Activated CD4-positive, alpha-beta T cell treated with anti-CD3 and anti-CD28 coated beads for 36 hours (primary cell): Measurements from ENCODE around the gene GPSM3. TPM values are rescaled to one million over a fixed set of nuclear protein-coding genes. Genes with fewer than 3 reads are reported as not detected.
"Not testable (repeated sequence)": the region's sequence is repeated elsewhere in the genome, so short reads cannot be mapped to it uniquely, and the experiment has no call there.

Experiments used
- ATAC-seq: fragments of 200-7000 bp; cut with Tn5 transposase; one replicate; pipeline ENCODE4 v1.10.0; 2021; ENCODE audit warnings: mild to moderate bottlenecking, moderate library complexity
- CTCF ChIA-PET: fragments of 350-600 bp; sonication (Branson Sonifier 250); formaldehyde crosslinking; loops from one replicate; lab custom pipeline; 2021; ENCODE audit warnings: antibody characterized with exemption; lab: Charles Lee
- POLR2A ChIA-PET: fragments of 350-600 bp; sonication (Branson Sonifier 250); formaldehyde crosslinking; loops from one replicate; lab custom pipeline; 2021; ENCODE audit warnings: antibody characterized with exemption, inconsistent platforms; lab: Charles Lee
- DNase-seq: peaks from one replicate; pipeline ENCODE4 v3.0.0-alpha.2; 2020
- H3K27ac Mint-ChIP-seq: one replicate; pipeline ENCODE4 v1.8.0; 2021; ENCODE audit warnings: mixed read lengths
- H3K27me3 Mint-ChIP-seq: one replicate; pipeline ENCODE4 v1.8.0; 2021; ENCODE audit warnings: mixed read lengths
- H3K36me3 Mint-ChIP-seq: one replicate; pipeline ENCODE4 v1.8.0; 2021; ENCODE audit warnings: low read depth, mixed read lengths
- H3K4me1 Mint-ChIP-seq: one replicate; pipeline ENCODE4 v1.8.0; 2021; ENCODE audit warnings: mixed read lengths
- H3K4me3 Mint-ChIP-seq: one replicate; pipeline ENCODE4 v1.8.0; 2021; ENCODE audit warnings: mild to moderate bottlenecking, moderate library complexity, mixed read lengths
- H3K9me3 Mint-ChIP-seq: one replicate; pipeline ENCODE4 v1.8.0; 2021; ENCODE audit warnings: low read depth, mixed read lengths
- intact Hi-C, 2 experiments: fragments of 100-400 bp; cut with DNase I in 1 of 2; cut with micrococcal nuclease in 1 of 2; formaldehyde crosslinking; loops; one replicate each; pipeline versions ENCODE4 v1.14.2 to v1.15.1; 2022 to 2024; cut with DNase I, micrococcal nuclease
- microRNA-seq: library from miRNA; unstranded; fragments of <30 nt; microRNA quantifications from one replicate; pipeline ENCODE4 v1.2.0, GENCODE V29; 2021; ENCODE audit warnings: borderline replicate concordance
- total RNA-seq, 2 experiments: library from RNA; stranded (reverse); gene quantifications; one replicate each; pipeline ENCODE4 v1.2.3, GENCODE V29; 2021

The GPSM3 gene
- total RNA-seq, 2 experiments from 2014 or later = 82.6 to 94.8 TPM

GRCh38 chr6:32148289-32149091 is 44.0 kb downstream of the GPSM3 start:
- DNase-seq (peak; percentile 88), ATAC-seq (peak; percentile 88)
- ChIA-PET POLR2A (interaction anchor here (0.6 to 0.9 kb wide), 2 partner anchors 21 to 819 kb away, joined by 3 read pairs; partner anchors contain the start of gene ATF6B), CTCF (interaction anchor here (0.6 to 1.9 kb wide), 7 partner anchors 11 to 74 kb away, joined by 3 to 6 read pairs (median 5); partner anchors contain the start of gene FKBPL)
- Mint-ChIP-seq H3K9me3 (no peaks in the 10 kb centered on the region), H3K4me1 (peaks cover 42% of the 10 kb centered on the region), H3K27ac (peak overlapping the region; percentile 0), H3K4me3 (peak overlapping the region; percentile 67), H3K27me3 (peaks cover 19% of the 10 kb centered on the region), H3K36me3 (no peaks in the 10 kb centered on the region)
- intact Hi-C loops = loop anchor here in 1 of 2 experiments (1.0 kb wide), 2 partner anchors 18 to 47 kb away; partner anchors contain the start of gene FKBPL

DNA sequence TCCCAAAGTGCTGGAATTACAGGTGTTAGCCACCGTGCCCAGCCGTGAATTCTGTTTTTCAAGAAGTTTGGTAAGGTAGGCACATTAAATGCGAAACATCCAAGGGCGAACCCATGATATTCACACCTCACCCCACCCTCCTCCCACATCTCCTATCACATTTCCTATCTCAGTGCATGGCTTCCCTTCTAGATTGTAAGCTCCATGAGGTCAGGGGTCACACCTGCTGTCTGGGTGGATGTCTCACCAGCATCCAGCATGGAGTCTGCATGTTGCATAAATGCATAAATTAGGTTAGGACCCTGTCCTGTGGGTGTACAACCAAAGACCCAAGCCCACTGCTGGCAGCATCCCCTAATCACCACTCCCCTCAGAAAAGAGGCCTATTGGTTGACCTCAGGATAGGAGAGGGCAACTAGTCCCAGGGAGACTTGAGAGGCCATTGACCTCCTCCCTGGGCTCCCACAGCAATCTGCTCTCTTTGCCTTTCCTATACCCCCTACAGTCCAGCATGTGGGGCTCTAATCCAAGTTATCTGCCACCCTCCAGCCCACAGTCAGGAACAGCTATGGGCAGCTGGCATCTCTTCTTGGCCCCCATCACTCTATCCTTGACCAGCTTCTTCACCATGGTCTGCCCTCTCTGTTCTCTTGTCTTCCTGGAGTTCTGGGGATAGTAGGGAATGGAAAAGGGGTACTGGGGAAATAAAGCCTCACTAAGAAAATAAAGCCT is 44.9 kb downstream of the GPSM3 start:
- ChIA-PET POLR2A (no interaction called here), CTCF (interaction anchor here (0.7 to 1.9 kb wide), 3 partner anchors 10 to 93 kb away, joined by 3 to 5 read pairs (median 5); no protein-coding TSS in a partner anchor)
- DNase-seq (no peak), ATAC-seq (no peak)
- Mint-ChIP-seq H3K4me1 (peaks cover 33% of the 10 kb centered on the region), H3K36me3 (no peaks in the 10 kb centered on the region), H3K9me3 (no peaks in the 10 kb centered on the region), H3K4me3 (no peak overlapping the region), H3K27ac (no peak overlapping the region), H3K27me3 (peaks cover 19% of the 10 kb centered on the region)
- intact Hi-C loops = loop anchor here in 1 of 2 experiments (1.0 kb wide), 2 partner anchors 17 to 48 kb away; partner anchors contain the start of gene FKBPL

- Mint-ChIP-seq H3K4me1 (peaks cover 26% of the 10 kb centered on the region), H3K4me3 (no peak overlapping the region), H3K27ac (no peak overlapping the region), H3K9me3 (no peaks in the 10 kb centered on the region), H3K36me3 (no peaks in the 10 kb centered on the region), H3K27me3 (peaks cover 19% of the 10 kb centered on the region)
- ChIA-PET POLR2A (no interaction called here), CTCF (interaction anchor here (1.3 kb wide), 1 partner anchor 28 kb away, joined by 4 read pairs; no protein-coding TSS in a partner anchor)
- intact Hi-C loops = no loop called here
- ATAC-seq (no peak), DNase-seq (no peak)
Observed at GRCh38 chr6:32146687-32147086, 45.8 kb downstream of the GPSM3 start.

GRCh38 chr6:32146287-32146686 is 46.2 kb downstream of the GPSM3 start:
- no peaks in the 10 kb centered on the region for H3K36me3 Mint-ChIP-seq
- no peaks in the 10 kb centered on the region for H3K9me3 Mint-ChIP-seq
- H3K27ac Mint-ChIP-seq = no peak overlapping the region
- H3K4me1 Mint-ChIP-seq = peaks cover 24% of the 10 kb centered on the region
- CTCF ChIA-PET = interaction anchor here (0.6 to 1.3 kb wide), 2 partner anchors 27 to 32 kb away, joined by 3 to 4 read pairs; no protein-coding TSS in a partner anchor
- DNase-seq = no peak
- H3K4me3 Mint-ChIP-seq = no peak overlapping the region
- ATAC-seq = no peak
- POLR2A ChIA-PET = no interaction called here
- intact Hi-C loops = no loop called here
- peaks cover 19% of the 10 kb centered on the region for H3K27me3 Mint-ChIP-seq

DNA sequence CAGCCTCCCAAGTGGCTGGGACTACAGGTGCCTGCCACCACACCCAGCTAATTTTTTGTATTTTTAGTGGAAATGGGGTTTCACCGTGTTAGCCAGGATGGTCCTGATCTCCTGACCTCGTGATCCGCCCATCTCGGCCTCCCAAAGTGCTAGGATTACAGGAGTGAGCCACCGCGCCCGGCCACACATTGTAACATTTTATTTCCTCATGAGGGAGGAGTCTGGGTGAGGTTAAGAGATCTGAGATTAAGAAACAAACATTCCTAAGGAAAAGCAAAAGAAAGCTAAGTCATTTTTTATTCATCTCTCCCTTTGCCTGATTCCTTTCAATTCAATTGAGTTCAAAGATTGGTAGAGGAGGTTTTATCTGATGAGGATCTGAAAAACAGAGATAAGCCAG is 48.2 kb downstream of the GPSM3 start:
- peaks cover 12% of the 10 kb centered on the region for H3K4me1 Mint-ChIP-seq

More for the DNA sequence above, 48.2 kb downstream of the GPSM3 start:
- H3K9me3 Mint-ChIP-seq, ATAC-seq, H3K27me3 Mint-ChIP-seq, intact Hi-C loops, H3K27ac Mint-ChIP-seq, H3K4me3 Mint-ChIP-seq, DNase-seq, H3K36me3 Mint-ChIP-seq: not testable (repeated sequence)
- CTCF ChIA-PET = interaction anchor here (2.0 kb wide), 1 partner anchor 25 kb away, joined by 5 read pairs; no protein-coding TSS in a partner anchor
- POLR2A ChIA-PET = interaction anchor here (0.6 kb wide), 1 partner anchor 393 kb away, joined by 5 read pairs; no protein-coding TSS in a partner anchor

Small RNA genes within 50 kb of the gene (microRNA-seq; reads per million reads assigned to microRNA genes)
- gene MIR6721 (4.2 reads per million, percentile 10 among the genes with 10 or more reads in this experiment), gene MIR6833 (not detected)

Other genes starting within 250 kb of the GPSM3 start
- under 1 TPM; 0.69 to 0.96 TPM for gene CFB, start 246.5 kb downstream of the GPSM3 start, total RNA-seq
- gene NELFE, start 233.7 kb downstream of the GPSM3 start, total RNA-seq = 10 to 100 TPM; 74.3 to 95.1 TPM
- gene SKIC2, start 233.5 kb downstream of the GPSM3 start, total RNA-seq = 100 to 1,000 TPM in 1 of 2 experiments, 10 to 100 TPM in 1; 90.2 to 104 TPM
- gene DXO, start 220.5 kb downstream of the GPSM3 start, total RNA-seq = 10 to 100 TPM; 12.6 to 13.9 TPM
- 1 to 10 TPM; 3.4 to 3.9 TPM for gene C4A, start 210.6 kb downstream of the GPSM3 start, total RNA-seq
- 1 to 10 TPM; 2.8 to 2.9 TPM for gene C4B, start 177.8 kb downstream of the GPSM3 start, total RNA-seq
- under 1 TPM in 1 of 2 experiments, not detected in 1; 0.47 TPM for gene CYP21A2, start 154.2 kb downstream of the GPSM3 start, total RNA-seq
- 1 to 10 TPM; 3.5 to 3.8 TPM for gene TNXB, start 83.3 kb downstream of the GPSM3 start, total RNA-seq
- 10 to 100 TPM; 60.2 to 63.4 TPM for gene ATF6B, start 64.4 kb downstream of the GPSM3 start, total RNA-seq
- gene FKBPL, start 62.4 kb downstream of the GPSM3 start, total RNA-seq = 1 to 10 TPM; 5.2 to 5.7 TPM
- gene PRRT1, start 40.7 kb downstream of the GPSM3 start, total RNA-seq = under 1 TPM; 0.43 to 0.79 TPM
- gene PPT2, start 38.5 kb downstream of the GPSM3 start, total RNA-seq = 10 to 100 TPM in 1 of 2 experiments, 1 to 10 TPM in 1; 9.9 to 10.1 TPM
- gene EGFL8, start 28.0 kb downstream of the GPSM3 start, total RNA-seq = 10 to 100 TPM in 1 of 2 experiments, 1 to 10 TPM in 1; 9.1 to 10.9 TPM
- gene AGPAT1, start 16.6 kb downstream of the GPSM3 start, total RNA-seq = 10 to 100 TPM; 30.4 to 30.5 TPM
- 10 to 100 TPM; 51.7 to 65.6 TPM for gene RNF5, start 14.2 kb downstream of the GPSM3 start, total RNA-seq
- gene AGER, start 8.4 kb downstream of the GPSM3 start, total RNA-seq = 10 to 100 TPM; 24.4 to 28.0 TPM
- 10 to 100 TPM; 64.9 to 77.9 TPM for gene PBX2, start 2.4 kb downstream of the GPSM3 start, total RNA-seq
- gene NOTCH4, start 31.4 kb upstream of the GPSM3 start, total RNA-seq = 1 to 10 TPM in 1 of 2 experiments, under 1 TPM in 1; 0.69 to 1.1 TPM
- not detected for gene TSBP1, start 179.3 kb upstream of the GPSM3 start, total RNA-seq
- not detected for gene BTNL2, start 214.5 kb upstream of the GPSM3 start, total RNA-seq
- gene HLA-DRA, start 247.2 kb upstream of the GPSM3 start, total RNA-seq = 1 to 10 TPM; 4.3 to 6.0 TPM